ENCODE results near the gene PTPN7.
A peak's percentile ranks its signal among the peaks of the same experiment; 100 is the strongest.

The PTPN7 gene

DNA sequence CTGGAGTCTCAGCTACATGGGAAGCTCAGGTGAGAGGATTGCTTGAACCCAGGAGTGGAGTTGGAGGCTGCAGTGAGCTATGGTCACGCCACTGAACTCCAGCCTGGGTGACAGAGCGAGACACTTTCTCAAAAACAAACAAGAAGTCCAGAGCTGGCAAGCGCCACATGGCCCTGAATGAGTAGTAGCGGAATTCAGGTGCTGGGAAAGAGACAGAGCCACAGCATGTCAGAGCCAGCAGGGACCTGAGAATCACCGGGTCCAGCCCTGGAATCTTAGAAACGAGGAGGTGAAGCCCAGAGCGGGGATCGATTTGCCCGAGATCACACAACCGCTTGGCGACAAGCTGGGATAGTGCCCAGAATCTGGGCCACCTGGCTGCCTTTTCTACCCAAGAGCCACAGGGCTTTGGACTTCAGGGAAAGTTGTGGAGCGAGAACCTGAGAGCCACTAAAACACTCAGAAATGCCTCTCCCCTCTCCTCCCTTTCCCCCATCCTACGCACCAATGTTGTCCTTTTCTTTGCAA, 25.7 kb downstream of the PTPN7 start:
- intact Hi-C loops (cut with DNase I) = loop anchor here (1.0 to 5.0 kb wide), 3 partner anchors 12 to 237 kb away; partner anchors contain the start of gene GPR37L1
- no peak for DNase-seq

- DNase-seq = no peak
- intact Hi-C loops (cut with DNase I) = loop anchor here (5.0 kb wide), 1 partner anchor 237 kb away; no protein-coding TSS in a partner anchor
Observed at GRCh38 chr1:202133989-202134388, 26.4 kb downstream of the PTPN7 start.

DNA sequence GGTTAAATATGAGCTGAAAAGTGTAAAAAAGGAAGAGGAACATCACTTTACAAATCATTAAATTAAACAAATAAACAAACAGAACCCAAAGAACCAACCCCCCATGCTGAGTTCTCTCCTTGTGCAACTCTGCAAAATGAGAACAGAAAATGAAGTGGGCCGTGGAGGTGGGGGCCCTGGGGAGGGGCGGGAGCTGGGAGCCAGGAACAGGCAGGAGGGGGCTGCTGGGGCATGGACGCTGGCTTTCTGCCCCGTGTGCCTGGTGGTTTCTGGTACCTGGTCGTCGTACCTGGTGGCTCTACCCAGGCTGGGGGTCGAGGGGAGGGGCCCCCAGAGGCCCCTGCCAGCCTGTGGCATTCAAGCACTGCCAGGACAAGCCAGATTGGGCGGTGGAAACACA, 26.9 kb downstream of the PTPN7 start:
- DNase-seq = no peak
- intact Hi-C loops (cut with DNase I) = loop anchor here (5.0 kb wide), 1 partner anchor 236 kb away; no protein-coding TSS in a partner anchor

DNA sequence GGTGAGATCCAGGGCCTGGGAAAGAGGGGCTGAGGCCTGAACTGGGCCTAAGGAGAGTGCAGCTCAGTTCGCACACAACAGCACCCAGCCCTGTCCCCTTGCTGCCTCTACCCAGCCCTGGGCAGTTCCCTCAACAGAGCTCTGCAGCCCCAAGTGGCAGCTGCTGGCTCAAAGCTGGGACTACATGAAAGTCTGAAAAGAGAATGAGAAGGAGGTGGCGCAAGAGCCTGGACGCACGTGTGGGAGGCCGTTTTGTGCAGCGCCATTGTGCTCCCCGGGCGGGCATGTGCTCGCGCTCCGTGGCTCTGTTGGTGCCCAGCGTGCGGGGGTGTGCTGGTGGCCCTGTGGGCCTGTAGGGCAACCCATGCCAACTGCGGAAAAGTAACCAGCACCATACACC, 27.4 kb downstream of the PTPN7 start:
- intact Hi-C loops (cut with DNase I) = loop anchor here (5.0 kb wide), 1 partner anchor 236 kb away; no protein-coding TSS in a partner anchor
- DNase-seq = peak; percentile 72 to 98 (median 81)

GRCh38 chr1:202131956-202132821, 28.2 kb downstream of the PTPN7 start:
- DNase-seq = peak in 8 of 10 donors; percentile 45 to 93 (median 64)
- intact Hi-C loops (cut with DNase I) = loop anchor here (5.0 kb wide), 1 partner anchor 235 kb away; no protein-coding TSS in a partner anchor

DNA sequence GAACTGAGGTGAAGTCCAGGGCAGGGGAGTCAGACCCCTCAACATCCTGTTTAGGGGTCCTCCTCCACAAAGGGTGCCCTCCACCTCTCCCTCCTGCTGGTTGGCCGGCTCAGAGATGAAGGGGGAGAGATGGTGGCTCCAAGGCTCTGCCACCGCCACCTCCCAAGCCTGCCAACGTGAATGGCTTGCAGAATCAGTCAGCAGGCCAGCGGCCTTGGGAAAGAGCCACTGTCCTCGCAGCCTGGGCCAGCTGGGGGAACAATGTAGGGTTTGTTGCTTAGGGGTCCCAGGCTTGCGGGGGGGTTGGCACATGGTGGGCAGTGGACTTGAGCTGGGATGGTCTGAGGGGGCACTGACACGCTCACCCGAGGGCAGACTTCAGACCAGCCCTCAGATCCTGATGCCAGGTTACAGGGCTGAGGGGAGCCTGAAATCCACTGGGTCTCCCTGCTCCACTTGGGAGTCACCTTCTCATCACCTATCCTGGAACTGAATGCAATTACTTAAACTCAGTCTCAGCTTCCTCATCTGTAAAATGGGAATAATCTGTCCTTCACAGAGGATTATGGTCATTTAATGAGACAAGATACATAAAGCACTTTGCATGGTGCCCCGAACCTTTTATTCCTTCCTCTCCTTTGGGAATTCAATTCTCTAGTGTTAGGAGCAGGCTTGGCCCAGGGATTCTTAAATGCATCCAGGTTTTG, 29.4 kb downstream of the PTPN7 start:
- DNase-seq = peak; percentile 78 to 98 (median 87)
- intact Hi-C loops (cut with DNase I) = loop anchor here (1.0 to 5.0 kb wide), 2 partner anchors 46 to 234 kb away; no protein-coding TSS in a partner anchor

GRCh38 chr1:202130297-202130721, 30.1 kb downstream of the PTPN7 start:
- intact Hi-C loops (cut with DNase I) = loop anchor here (1.0 to 5.0 kb wide), 2 partner anchors 45 to 233 kb away; no protein-coding TSS in a partner anchor
- DNase-seq = peak; percentile 78 to 98 (median 88)

DNA sequence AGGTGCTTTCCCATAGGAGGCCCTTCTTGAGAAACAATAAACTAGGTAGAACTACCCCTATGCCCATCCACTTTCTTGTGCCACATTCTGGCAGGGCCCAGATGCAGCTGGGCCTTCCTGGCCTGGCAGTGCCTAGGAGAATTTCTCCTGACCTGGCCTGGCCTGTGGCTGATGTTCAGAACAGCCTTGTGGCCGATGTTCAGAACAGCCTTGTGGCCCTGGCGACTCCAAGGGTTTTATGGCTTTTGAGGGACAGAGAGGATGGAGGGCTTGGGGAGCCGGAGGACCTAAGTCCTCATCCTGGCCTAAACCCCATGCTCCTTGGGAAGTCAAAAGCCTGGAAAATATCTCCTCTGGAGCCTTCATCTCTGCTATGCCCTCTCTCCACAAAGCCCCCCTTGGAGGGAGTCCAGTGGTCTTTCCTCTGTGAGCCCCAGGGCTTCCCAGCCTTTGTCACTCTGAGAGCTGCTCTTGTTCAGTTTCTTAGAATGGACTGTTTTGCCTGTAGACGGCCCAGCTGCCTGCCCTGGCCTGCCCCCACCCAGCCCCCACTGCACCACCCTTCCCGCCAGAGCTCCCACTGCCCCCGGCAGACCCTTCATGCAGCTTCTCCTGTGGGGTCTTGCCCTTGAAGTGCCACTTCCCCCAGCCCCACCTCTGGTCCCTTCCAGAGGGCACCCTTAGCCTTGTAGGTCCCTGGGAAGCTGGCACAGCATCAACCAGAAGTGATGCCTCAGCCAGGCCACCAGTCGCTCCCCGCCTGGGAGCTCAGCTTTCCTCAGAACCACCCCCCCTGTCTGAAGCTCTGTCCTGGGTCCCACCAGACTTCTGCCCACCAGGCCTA, 30.7 kb downstream of the PTPN7 start:
- intact Hi-C loops (cut with DNase I) = loop anchor here (1.0 to 5.0 kb wide), 2 partner anchors 44 to 232 kb away; no protein-coding TSS in a partner anchor
- DNase-seq = peak in 4 of 10 donors; percentile 14 to 78 (median 46)

DNA sequence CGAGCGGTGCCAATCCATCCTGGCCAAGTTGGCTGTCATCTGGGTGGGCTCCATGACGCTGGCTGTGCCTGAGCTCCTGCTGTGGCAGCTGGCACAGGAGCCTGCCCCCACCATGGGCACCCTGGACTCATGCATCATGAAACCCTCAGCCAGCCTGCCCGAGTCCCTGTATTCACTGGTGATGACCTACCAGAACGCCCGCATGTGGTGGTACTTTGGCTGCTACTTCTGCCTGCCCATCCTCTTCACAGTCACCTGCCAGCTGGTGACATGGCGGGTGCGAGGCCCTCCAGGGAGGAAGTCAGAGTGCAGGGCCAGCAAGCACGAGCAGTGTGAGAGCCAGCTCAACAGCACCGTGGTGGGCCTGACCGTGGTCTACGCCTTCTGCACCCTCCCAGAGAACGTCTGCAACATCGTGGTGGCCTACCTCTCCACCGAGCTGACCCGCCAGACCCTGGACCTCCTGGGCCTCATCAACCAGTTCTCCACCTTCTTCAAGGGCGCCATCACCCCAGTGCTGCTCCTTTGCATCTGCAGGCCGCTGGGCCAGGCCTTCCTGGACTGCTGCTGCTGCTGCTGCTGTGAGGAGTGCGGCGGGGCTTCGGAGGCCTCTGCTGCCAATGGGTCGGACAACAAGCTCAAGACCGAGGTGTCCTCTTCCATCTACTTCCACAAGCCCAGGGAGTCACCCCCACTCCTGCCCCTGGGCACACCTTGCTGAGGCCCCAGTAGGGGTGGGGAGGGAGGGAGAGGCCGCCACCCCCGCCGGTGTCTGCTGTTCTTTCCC, 32.4 kb downstream of the PTPN7 start:
- intact Hi-C loops (cut with DNase I) = no loop called here
- DNase-seq = no peak

- intact Hi-C loops (cut with DNase I) = no loop called here
- DNase-seq = no peak
Observed at GRCh38 chr1:202127061-202127460, 33.3 kb downstream of the PTPN7 start.

DNA sequence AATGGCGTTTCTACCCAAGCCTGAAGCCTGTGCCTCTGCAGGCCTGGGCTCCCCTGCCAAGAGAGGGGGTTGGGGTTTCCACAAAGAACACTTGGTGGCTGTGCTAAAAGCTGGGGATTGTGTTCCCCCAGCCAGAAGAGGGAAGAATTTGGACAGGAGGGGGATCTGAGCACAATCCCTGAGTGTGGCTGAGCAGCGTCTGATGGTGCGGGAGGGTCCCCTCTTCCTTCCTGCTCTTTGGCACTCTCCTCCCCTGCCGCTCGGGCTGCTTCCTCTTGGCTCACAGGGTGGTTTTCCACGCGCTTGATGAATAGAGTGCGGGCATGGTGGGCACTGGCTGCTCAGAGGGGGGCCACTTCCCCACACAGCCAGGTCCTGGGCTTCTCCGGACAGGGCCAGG, 34.0 kb downstream of the PTPN7 start:
- intact Hi-C loops (cut with DNase I) = no loop called here

DNA sequence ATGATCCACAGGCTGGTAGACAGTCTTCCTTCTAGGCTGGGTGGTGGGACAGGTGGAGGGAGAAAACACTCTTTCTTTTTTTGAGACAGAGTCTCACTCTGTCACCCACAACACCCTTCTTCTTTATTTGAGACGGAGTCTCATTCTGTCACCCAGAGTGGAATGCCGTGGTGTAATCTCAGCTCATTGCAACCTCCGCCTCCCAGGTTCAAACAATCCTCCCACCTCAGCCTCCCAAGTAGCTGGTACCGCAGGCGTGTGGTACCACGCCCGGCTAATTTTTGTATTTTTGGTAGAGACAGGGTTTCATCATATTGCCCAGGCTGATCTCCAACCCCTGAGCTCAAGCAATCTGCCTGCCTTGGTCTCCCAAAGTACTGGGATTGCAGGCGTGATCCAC, 34.8 kb downstream of the PTPN7 start:
- no peak for DNase-seq
- intact Hi-C loops (cut with DNase I) = no loop called here

More for the DNA sequence above, 34.0 kb downstream of the PTPN7 start:
- DNase-seq = peak in 6 of 10 donors; percentile 44 to 91 (median 54)

DNA sequence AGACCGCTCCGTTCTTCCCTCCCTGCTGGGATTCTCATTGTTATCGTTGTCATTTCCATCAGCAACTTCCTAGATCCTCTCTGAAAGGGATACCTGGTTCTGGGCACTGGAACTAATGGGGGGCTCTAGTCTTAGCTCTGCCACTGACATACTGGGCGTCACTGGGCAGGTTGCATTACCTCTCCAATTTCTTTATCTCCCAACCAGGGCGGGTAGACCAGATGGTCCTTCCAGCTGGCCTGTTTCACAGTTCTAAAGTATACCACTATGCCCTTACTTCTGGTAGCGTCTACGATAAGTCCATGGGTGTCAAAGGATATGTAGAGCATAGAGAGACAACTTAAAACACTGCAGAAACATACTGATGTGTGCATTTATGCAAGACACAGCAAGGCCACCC, 36.3 kb downstream of the PTPN7 start:
- no peak for DNase-seq
- intact Hi-C loops (cut with DNase I) = no loop called here

DNA sequence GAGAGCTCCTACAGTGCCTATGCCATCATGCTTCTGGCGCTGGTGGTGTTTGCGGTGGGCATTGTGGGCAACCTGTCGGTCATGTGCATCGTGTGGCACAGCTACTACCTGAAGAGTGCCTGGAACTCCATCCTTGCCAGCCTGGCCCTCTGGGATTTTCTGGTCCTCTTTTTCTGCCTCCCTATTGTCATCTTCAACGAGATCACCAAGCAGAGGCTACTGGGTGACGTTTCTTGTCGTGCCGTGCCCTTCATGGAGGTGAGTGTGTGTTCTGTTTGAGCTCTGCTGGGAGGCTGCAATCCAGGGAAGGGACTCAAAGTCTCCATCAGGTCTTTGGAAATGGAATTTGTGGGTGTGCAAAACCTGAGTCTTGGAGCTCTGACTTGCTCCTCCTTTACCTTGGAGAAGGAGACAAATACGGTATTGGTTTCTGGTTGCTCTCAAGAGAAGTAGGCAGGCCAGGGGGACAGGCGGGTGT, 37.0 kb downstream of the PTPN7 start:
- intact Hi-C loops (cut with DNase I) = no loop called here
- DNase-seq = peak in 1 of 10 donors; percentile 23

DNA sequence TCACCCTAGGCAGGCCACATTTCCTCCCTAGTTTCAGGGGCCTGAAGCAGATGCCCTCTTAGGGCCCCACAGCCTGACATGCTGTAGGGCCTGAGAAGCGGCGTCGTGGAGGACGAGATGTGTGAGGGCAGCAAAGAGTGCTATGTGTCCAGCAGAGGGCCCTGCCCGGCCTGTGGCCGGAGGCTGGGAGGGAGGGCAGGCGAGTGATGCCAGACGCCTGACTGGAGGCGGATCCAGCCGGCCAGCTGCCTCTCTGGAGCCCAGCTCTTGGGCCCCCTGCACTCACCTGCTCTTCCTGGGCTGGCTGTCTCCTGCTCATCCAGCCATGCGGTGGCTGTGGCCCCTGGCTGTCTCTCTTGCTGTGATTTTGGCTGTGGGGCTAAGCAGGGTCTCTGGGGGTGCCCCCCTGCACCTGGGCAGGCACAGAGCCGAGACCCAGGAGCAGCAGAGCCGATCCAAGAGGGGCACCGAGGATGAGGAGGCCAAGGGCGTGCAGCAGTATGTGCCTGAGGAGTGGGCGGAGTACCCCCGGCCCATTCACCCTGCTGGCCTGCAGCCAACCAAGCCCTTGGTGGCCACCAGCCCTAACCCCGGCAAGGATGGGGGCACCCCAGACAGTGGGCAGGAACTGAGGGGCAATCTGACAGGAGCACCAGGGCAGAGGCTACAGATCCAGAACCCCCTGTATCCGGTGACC, 37.6 kb downstream of the PTPN7 start, which contains the start of gene GPR37L1:
Gene GPR37L1 (plus strand): TSS at position 279 of the 697 bp plus-strand sequence. CDS start 47 bp downstream, at position 326.
- peak; percentile 75 to 98 (median 82) for DNase-seq
- intact Hi-C loops (cut with DNase I) = loop anchor here (1.0 kb wide), 1 partner anchor 13 kb away; no protein-coding TSS in a partner anchor

DNA sequence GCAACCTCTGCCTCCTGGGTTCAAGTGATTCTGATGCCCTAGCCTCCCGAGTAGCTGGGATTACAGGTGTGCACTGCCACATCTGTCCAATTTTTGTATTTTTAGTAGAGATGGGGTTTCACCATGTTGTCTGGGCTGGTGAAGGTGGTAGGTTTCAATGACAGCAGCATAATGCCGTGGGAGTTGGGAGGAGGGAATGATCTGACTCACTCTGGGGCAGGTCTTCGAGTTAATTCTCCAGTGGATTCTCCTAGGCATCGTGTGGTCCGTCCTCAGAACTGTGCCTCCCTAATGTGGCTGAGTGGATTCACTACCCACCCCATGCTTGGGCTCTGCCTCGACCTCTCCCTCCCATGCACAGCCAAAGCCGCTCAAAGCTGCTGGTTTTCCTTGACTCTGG, 39.4 kb downstream of the PTPN7 start:
- no peak for DNase-seq
- intact Hi-C loops (cut with DNase I) = no loop called here

DNA sequence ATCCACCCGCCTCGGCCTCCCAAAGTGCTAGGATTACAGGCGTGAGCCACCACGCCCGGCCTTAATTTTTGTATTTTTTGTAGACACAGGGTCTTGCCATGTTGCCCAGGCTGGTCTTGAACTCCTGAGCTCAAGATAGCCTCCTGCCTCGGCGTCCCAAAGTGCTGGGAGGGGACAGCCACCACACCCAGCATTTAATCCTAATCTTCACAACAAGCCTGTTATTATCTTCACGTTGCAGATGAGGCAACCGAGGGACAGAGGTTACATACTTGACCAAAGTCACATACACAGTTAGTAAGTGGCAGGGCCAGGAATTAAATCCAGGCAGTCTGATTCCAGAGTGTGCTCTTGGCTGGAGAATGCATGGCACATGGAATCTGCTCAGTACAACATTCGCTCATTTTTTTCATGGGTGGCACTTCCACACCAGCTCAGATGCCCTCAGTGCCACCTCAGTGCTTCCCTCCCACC, 42.5 kb downstream of the PTPN7 start:
- intact Hi-C loops (cut with DNase I) = loop anchor here (1.0 kb wide), 1 partner anchor 109 kb away; no protein-coding TSS in a partner anchor
- DNase-seq = no peak

GRCh38 chr1:202116287-202116686, 44.1 kb downstream of the PTPN7 start:
- no peak for DNase-seq
- intact Hi-C loops (cut with DNase I) = no loop called here
